GM19238 (cell line): ENCODE measurements around the gene TTC9C.
A peak's percentile ranks its signal among the peaks of the same experiment; 100 is the strongest.
"Not testable (repeated sequence)": the region's sequence is repeated elsewhere in the genome, so short reads cannot be mapped to it uniquely, and the experiment has no call there.

Experiments used
- DNase-seq: peaks from one replicate; pipeline ENCODE4 v3.0.0; 2011; ENCODE audit warnings: low spot score; ENCODE audit not compliant: insufficient read length

The TTC9C gene

DNA sequence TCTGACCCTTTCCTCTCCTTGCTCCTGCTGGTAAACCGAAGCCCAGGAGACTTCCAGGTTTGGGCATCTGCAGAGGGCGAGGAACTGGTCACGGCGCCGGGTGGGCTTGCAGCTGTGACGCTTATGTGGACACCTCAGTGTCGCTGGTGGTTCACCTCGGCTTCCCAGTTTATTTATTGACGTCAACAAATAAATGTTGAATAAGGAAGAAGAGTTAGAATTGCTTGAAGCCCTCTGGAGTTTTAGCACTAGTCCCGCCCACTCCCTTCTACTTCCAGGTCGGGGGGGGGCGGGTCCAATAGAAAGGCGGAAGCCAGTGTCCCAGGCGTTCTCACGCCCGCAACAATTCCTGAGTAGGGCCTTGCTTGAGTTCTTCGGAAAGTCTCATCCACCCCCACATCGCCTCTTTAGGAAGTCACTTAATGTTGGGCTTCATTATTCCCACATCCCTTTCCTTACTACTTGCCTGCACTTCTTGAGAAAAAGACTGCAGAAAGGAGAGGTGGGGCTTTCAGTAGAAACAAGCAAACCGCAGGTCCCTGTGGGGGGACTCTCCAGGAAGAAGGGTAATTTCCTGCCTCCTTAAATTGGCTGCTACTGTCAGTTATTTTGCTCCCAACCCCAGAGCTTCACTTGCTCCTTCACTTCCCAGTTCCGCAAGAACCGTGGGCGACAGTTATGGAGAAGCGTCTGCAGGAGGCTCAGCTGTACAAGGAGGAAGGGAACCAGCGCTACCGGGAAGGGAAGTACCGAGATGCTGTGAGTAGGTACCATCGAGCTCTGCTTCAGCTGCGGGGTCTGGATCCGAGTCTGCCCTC lies at the start of gene TTC9C:
Gene TTC9C, plus strand, starts transcription at position 316 of the 818 bp plus-strand sequence. Its CDS starts 363 bp downstream, at position 679.
- DNase-seq: peak; percentile 53

GRCh38 chr11:62678770-62679696 lies 49.3 kb upstream of the TTC9C start, which contains the start of gene UBXN1:
TSS of gene UBXN1 (minus strand) at chr11:62679073. CDS start at chr11:62678923, 150 bp downstream.
- peak; percentile 91 for DNase-seq

- no peak for DNase-seq
Measured at GRCh38 chr11:62680825-62681240, 47.5 kb upstream of the TTC9C start.

DNA sequence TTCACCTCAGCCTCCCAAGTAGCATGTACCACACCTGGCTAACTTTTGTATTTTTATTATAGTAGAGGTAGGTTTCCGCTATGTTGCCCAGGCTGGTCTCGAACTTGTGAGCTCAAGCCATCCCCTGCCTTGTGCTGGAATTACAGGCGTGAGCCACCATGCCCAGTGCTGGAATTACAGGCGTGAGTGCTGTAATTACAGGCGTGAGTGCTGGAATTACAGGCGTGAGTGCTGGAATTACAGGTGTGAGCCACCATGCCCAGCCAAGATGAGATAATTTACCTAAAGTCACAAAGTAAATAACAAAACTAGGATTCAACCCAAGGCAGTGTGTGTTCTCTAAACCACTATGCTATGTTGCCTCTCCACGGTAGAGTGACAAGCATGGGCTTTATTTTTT lies 45.8 kb upstream of the TTC9C start:
- DNase-seq: no peak

DNA sequence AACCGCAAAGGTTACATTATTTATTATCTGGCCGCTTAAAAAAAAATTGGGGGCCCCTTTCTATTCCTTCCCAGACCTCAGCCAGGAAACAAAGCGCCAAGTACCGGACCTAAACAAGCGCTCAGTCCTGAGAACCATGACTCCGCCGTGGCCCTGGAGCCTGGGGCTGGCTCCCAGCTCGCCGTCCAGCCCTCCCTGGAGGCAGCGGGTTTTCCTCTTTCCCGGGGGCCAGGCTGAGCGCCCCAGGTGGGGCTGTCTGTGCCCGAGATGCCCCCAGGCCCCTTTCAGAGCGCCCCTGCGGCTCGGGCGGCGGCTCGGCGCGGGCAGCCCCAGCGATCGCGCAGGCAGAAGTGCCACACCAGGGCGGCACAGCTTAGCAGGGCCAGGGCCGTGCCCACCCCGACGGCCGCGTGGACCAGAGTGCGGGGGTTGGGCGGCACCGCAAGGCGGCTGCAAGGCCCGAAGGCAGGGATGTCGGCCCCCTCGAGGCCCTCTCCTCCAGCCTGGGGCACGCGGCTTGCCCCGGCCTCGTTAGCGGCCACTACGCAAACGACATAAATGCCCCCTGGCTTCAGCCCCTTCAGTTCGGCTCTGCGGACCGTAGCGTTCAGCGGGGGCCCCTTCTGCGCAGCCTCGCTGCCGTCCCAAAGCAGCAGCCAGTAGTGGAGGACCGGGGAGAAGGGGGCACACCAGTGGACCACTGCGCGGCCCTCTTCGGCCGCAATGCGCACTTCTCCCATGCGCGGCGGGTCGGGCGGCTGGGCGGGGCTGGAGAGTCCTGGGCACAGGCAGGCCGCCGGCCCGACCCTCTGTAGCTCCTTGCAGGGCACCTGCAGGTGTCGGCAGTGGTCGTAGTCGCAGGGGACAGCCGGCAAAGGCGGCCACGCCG lies 40.5 kb upstream of the TTC9C start:
- DNase-seq: no peak

DNA sequence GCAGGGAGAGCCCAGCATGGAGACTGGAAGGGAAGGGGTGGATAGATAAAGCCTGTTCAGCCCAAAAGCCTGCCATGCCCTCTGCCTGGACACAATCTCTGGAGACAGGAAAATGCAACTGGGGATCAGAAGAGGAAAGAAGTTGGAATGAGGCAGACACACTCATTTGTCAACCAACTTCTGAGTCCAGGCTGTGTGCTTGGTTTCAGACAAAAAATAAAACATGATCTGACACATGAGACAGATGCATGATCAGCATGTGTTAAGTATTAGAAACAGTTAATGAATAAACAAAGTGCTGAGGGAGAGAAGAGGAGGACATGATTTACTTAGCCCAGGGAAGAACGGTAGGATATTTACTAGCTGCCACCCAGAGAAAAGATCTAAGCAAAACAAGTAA lies 39.8 kb upstream of the TTC9C start:
- no peak for DNase-seq

- no peak for DNase-seq
Measured at GRCh38 chr11:62689421-62690183, 38.7 kb upstream of the TTC9C start, which contains the start of gene LRRN4CL. TSS of gene LRRN4CL (minus strand) at chr11:62689530. CDS start at chr11:62688508, 1,022 bp downstream.

- DNase-seq: not testable (repeated sequence)
Measured at GRCh38 chr11:62693624-62694023, 34.7 kb upstream of the TTC9C start.

GRCh38 chr11:62694455-62695167 lies 33.7 kb upstream of the TTC9C start:
- DNase-seq: peak; percentile 70

DNA sequence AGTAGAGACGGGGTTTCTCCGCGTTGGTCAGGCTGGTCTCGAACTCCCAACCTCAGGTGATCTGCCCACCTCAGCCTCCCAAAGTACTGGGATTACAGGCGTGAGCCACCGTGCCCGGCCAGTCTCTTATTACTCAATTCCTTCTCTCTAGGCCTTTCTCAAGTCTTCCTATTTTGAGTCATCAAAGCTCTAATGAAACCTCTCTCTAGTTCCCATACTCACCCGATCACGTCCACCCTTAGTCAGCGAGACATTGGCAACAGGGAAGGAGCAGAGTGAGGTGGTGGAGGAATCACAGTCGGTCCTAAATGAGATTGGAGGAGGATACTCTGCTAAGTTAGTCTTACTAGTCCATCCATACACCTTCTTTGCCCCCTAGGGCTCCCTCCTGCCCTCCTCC lies 26.0 kb upstream of the TTC9C start:
- no peak for DNase-seq

- DNase-seq: not testable (repeated sequence)
Measured at GRCh38 chr11:62703921-62704320, 24.4 kb upstream of the TTC9C start.

DNA sequence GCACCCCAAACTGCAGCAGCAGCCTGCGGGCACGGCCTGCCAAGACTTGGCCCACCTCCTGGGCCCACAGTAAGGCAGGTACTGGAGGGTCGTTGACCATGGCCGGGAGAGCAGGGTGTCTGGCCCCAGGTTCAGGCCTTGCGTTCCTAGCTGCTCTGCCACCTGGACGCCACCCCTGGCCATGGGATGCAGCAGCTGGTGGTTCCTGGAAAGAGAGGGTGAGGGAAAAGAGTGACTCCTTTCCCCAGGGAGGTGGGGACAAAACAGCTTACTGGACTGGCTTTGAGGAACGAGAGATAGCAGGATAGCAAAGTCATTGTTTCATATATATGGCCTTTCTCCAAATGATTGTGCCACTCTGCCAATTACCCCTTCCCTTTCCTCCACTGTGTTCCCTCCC lies 22.9 kb upstream of the TTC9C start:
- DNase-seq: no peak

DNA sequence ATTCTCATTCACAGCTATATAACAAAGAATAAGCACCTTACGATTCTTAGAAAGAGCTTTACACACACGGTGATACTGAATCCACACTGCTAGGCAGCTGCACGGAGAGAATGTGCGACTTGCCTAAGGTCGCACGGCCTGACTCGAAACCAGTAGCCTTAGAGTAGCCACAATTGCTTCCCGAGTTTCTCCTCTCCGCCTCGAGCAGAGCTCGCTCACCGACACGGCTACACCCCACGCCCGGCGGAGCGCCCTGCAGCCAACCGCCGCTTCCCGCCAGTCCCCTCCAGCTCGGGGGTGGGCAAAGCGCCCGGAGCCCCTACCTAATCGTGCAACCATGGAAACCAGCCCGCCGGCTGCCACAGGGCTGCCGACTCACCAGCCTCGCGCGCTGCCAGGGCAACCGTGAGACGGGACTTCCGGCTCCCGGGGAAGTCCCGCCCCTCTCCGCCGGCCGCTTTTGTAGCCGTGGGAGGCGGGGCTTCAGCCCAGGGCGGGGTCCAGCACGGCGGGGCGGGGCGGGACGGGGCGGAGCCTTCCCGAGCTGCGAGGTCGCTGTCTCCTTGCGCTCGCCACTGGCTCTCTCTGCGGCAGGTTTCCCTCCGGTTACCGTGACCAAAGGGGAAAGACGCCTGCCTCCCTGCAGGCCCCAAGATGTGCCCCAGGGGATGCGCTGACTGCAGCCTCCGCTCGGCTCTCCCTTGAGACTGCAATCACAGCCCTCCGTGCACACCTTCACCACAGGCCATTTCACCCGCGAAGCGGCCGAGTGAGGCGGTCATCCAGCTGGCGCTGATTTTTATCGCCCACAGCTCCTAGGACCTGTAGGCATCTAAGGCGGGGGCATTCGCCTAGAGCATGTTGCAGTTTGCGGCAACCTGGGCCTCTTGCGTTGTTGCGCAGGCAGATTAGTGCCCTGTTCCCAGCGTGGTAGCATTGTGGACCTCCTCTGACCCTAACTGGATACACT lies 22.1 kb upstream of the TTC9C start:
- peak; percentile 87 for DNase-seq

DNA sequence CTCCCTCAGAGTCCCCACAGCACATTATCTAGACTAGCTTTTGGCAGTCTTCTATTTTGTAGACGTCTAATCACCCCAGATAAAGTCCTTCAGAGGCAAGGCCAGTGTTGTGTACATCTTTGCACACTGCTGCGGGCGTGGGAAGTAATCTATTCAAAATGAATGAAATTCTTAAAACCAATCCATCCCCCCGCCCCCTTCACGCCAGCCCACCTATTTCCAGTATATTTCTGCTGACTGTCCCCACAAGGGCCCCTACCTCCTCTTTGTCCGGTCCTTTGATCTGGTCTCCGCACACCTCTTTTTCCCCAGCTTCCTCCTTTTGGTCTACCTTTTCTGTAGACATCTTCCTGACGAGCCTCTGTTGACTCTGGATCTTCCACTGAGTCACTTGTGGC lies 21.4 kb upstream of the TTC9C start:
- no peak for DNase-seq

DNA sequence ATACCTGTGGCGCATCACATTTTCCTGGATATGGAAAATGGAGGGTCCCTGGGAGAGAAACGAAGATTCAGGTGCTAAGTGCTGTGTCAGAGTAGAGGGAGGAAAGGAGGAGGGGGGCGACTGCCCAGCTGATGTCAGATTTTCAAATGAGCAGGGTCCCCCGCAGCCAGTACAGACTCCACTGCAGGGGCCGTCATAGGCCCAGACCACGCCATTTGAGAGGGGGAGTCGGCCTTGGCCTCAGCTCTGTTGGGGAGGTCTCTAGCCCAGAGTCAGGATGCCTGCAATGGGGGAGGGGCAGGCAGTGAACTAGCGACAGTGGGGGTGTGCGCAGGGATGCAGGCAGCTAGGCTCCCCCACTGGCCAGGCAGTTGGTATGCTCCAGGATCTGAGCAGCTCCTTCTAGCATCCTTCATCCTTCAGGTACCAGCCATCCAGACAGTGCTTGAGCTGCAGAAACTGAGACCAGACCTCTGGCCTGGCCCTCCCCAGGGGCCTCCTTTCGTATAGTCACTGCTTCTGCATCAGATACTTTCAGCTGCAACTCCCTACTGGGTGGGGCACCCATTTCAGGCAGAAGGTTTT lies 20.9 kb upstream of the TTC9C start, which contains the start of the genes BSCL2 and GNG3:
Gene BSCL2, minus strand, starts transcription at position 148 of the 585 bp plus-strand sequence. CDS start 229 bp downstream, outside the sequence.
Gene GNG3, plus strand, starts transcription at position 400 of the 585 bp plus-strand sequence. CDS start 620 bp downstream, outside the sequence.
- DNase-seq: no peak

- DNase-seq: no peak
Measured at GRCh38 chr11:62708392-62708791, 19.9 kb upstream of the TTC9C start.

DNA sequence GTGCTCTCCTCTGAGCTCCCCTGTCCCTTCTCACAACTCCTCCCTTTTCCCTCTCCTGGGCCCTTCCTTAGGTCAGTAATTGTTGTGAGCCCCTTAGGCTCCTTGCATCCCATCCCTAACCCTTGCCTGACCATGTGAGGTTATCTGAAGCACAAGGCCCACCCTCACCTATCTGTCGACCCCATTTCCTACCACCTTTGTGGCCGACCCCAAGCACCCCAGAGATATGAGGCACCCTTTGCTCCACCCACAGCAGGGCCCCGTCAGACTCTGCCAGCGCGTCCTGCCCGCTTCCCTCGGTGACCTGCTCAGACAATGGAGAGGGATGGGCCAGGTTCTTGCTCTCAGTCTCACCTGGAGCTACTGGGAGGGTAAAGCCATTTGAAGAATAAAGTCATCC lies 19.5 kb upstream of the TTC9C start:
- DNase-seq: no peak
